Neural crest cell (in vitro differentiated cells): ENCODE results near the gene FKBP15. TPM values are rescaled to one million over a fixed set of nuclear protein-coding genes. Genes with fewer than 3 reads are reported as not detected.

Source experiments
- DNase-seq: peaks from one replicate; pipeline ENCODE4 v3.0.0; 2021; ENCODE audit warnings: low read depth, mixed read lengths, low spot score
- H3K27ac Mint-ChIP-seq: one replicate; pipeline ENCODE4 v1.8.0; 2021; ENCODE audit warnings: mild to moderate bottlenecking, mixed read lengths; ENCODE audit not compliant: unreplicated experiment
- H3K27me3 Mint-ChIP-seq: 2 replicates; pipeline ENCODE4 v1.8.0; 2021; ENCODE audit warnings: low read depth, mild to moderate bottlenecking, mixed read lengths
- H3K36me3 Mint-ChIP-seq: 2 replicates; pipeline ENCODE4 v1.8.0; 2021; ENCODE audit warnings: low read depth, mild to moderate bottlenecking, mixed read lengths
- H3K4me1 Mint-ChIP-seq: 2 replicates; pipeline ENCODE4 v1.8.0; 2021; ENCODE audit warnings: mixed read lengths
- H3K4me3 Mint-ChIP-seq: one replicate; pipeline ENCODE4 v1.8.0; 2021; ENCODE audit warnings: mild to moderate bottlenecking, mixed read lengths
- H3K9me3 Mint-ChIP-seq: 2 replicates; pipeline ENCODE4 v1.8.0; 2021; ENCODE audit warnings: mixed read lengths
- CTCF ChIP-seq: fragments of 200-600 bp; sonication (generic); conservative IDR thresholded peaks from 2 replicates; pipeline ENCODE4 v1.5.0; 2021; ENCODE audit warnings: antibody characterized with exemption, mild to moderate bottlenecking
- total RNA-seq: library from RNA; stranded (reverse); gene quantifications from 2 replicates; pipeline ENCODE4 v1.2.1, GENCODE V29; 2021

Gene FKBP15
- total RNA-seq, 1 donor from 2014 or later = 19.9 TPM

GRCh38 chr9:113139953-113140352 is 81.1 kb downstream of the FKBP15 start:
- no peak overlapping the region for H3K4me3 Mint-ChIP-seq
- peak overlapping the region; percentile 67 for H3K27ac Mint-ChIP-seq
- H3K9me3 Mint-ChIP-seq = peaks cover 8% of the 10 kb centered on the region
- no peak for TF ChIP-seq CTCF
- peaks cover 17% of the 10 kb centered on the region for H3K4me1 Mint-ChIP-seq
- DNase-seq = no peak
- H3K36me3 Mint-ChIP-seq = peaks cover 14% of the 10 kb centered on the region
- H3K27me3 Mint-ChIP-seq = no peaks in the 10 kb centered on the region

GRCh38 chr9:113139225-113139829 is 81.8 kb downstream of the FKBP15 start:
- H3K9me3 Mint-ChIP-seq = peaks cover 8% of the 10 kb centered on the region

GRCh38 chr9:113138760-113139159 is 82.3 kb downstream of the FKBP15 start:
- H3K4me3 Mint-ChIP-seq = no peak overlapping the region
- peak overlapping the region; percentile 67 for H3K27ac Mint-ChIP-seq
- no peak for DNase-seq
- no peaks in the 10 kb centered on the region for H3K27me3 Mint-ChIP-seq
- peaks cover 17% of the 10 kb centered on the region for H3K4me1 Mint-ChIP-seq
- peaks cover 14% of the 10 kb centered on the region for H3K36me3 Mint-ChIP-seq
- H3K9me3 Mint-ChIP-seq = peaks cover 8% of the 10 kb centered on the region
- TF ChIP-seq CTCF = no peak

More at GRCh38 chr9:113139225-113139829, 81.8 kb downstream of the FKBP15 start:
- Mint-ChIP-seq H3K4me3 (peak overlapping the region; percentile 52), H3K4me1 (peaks cover 17% of the 10 kb centered on the region), H3K27me3 (no peaks in the 10 kb centered on the region), H3K27ac (peak overlapping the region; percentile 67), H3K36me3 (peaks cover 14% of the 10 kb centered on the region)
- no peak for DNase-seq
- no peak for TF ChIP-seq CTCF

GRCh38 chr9:113137196-113138168 is 83.6 kb downstream of the FKBP15 start:
- peaks cover 17% of the 10 kb centered on the region for H3K4me1 Mint-ChIP-seq
- H3K4me3 Mint-ChIP-seq = no peak overlapping the region
- H3K27me3 Mint-ChIP-seq = peaks cover 4% of the 10 kb centered on the region
- no peak for TF ChIP-seq CTCF
- no peak for DNase-seq
- H3K9me3 Mint-ChIP-seq = peaks cover 8% of the 10 kb centered on the region
- no peak overlapping the region for H3K27ac Mint-ChIP-seq
- H3K36me3 Mint-ChIP-seq = peaks cover 14% of the 10 kb centered on the region

GRCh38 chr9:113131689-113132151 is 89.4 kb downstream of the FKBP15 start:
- peaks cover 11% of the 10 kb centered on the region for H3K4me1 Mint-ChIP-seq
- H3K27ac Mint-ChIP-seq = no peak overlapping the region
- H3K27me3 Mint-ChIP-seq = peaks cover 22% of the 10 kb centered on the region
- H3K4me3 Mint-ChIP-seq = no peak overlapping the region
- peak; percentile 37 for DNase-seq
- H3K36me3 Mint-ChIP-seq = no peaks in the 10 kb centered on the region
- no peaks in the 10 kb centered on the region for H3K9me3 Mint-ChIP-seq
- no peak for TF ChIP-seq CTCF
